ENCODE measurements around the gene TDRD1.

- no peak for TF ChIP-seq CTCF (IDR thresholded peaks at IDR 0.05)
- no peak for TF ChIP-seq POLR2A (IDR thresholded peaks at IDR 0.05)
Measured at GRCh38 chr10:114252883-114253282, 73.7 kb downstream of the TDRD1 start.

All from tibial nerve (tissue), 3 donors.